OCI-LY3 (cell line): Measurements from ENCODE around the gene PEMT.
A peak's percentile ranks its signal among the peaks of the same experiment; 100 is the strongest.

ENCODE experiments used
- H2AFZ ChIP-seq: fragments of 200-600, 300-600 bp; shearing (Covaris generic); 2 replicates; pipeline ENCODE4 v1.6.0; 2014; ENCODE audit warnings: antibody characterized with exemption, low read depth, low read length
- H3K27ac ChIP-seq: fragments of 200-600, 300-600 bp; sonication (generic); 2 replicates; pipeline ENCODE4 v1.5.1; 2014; ENCODE audit warnings: mild to moderate bottlenecking, low read length, moderate library complexity, mixed read lengths
- H3K27me3 ChIP-seq: fragments of 200-600, 300-600 bp; sonication (generic); 2 replicates; pipeline ENCODE4 v1.6.1; 2014; ENCODE audit warnings: low read depth, low read length, mixed read lengths
- H3K36me3 ChIP-seq: fragments of 200-600, 300-600 bp; sonication (generic); replicated peaks from 2 replicates; pipeline ENCODE3; 2014; ENCODE audit warnings: low read depth, low read length, mixed read lengths
- H3K4me1 ChIP-seq: fragments of 300-600, 200-600 bp; sonication (generic); 2 replicates; pipeline ENCODE4 v1.6.1; 2014; ENCODE audit warnings: low read length, mixed read lengths
- H3K4me2 ChIP-seq: fragments of 200-600, 300-600 bp; sonication (generic); 2 replicates; pipeline ENCODE4 v1.6.1; 2014; ENCODE audit warnings: low read length, mixed read lengths
- H3K4me3 ChIP-seq: fragments of 300-600, 200-600 bp; sonication (generic); 2 replicates; pipeline ENCODE4 v1.5.1; 2014; ENCODE audit warnings: antibody characterized with exemption, mild to moderate bottlenecking, low read length, moderate library complexity
- H3K79me2 ChIP-seq: fragments of 300-600, 200-600 bp; shearing (Covaris generic); 2 replicates; pipeline ENCODE4 v1.6.1; 2014; ENCODE audit warnings: mild to moderate bottlenecking, low read length, mixed read lengths
- H3K9ac ChIP-seq: fragments of 300-600, 200-600 bp; shearing (Covaris generic); 2 replicates; pipeline ENCODE4 v1.6.0; 2014; ENCODE audit warnings: mild to moderate bottlenecking, low read length, moderate library complexity
- H3K9me3 ChIP-seq: fragments of 200-600, 300-600 bp; shearing (Covaris generic); 2 replicates; pipeline ENCODE4 v1.6.1; 2014; ENCODE audit warnings: low read length, mixed read lengths; ENCODE audit not compliant: insufficient read depth
- H4K20me1 ChIP-seq: fragments of 200-600, 300-600 bp; sonication (generic); 2 replicates; pipeline ENCODE4 v1.6.1; 2016; ENCODE audit warnings: low read length, mixed read lengths; ENCODE audit not compliant: insufficient read depth
- EZH2phosphoT487 ChIP-seq: fragments of 200-600 bp; shearing (Covaris generic); IDR thresholded peaks from 2 replicates; pipeline ENCODE4 v1.6.1; 2018; ENCODE audit warnings: antibody characterized with exemption, mixed run types, low read depth
- TF ChIP-seq, protein P1 (sequence below): fragments of 200-600, 300-600 bp; sonication (generic); IDR thresholded peaks from 2 replicates; pipeline ENCODE4 v1.5.1; 2014; ENCODE audit warnings: antibody characterized with exemption, low read length, low read depth

PEMT gene

DNA sequence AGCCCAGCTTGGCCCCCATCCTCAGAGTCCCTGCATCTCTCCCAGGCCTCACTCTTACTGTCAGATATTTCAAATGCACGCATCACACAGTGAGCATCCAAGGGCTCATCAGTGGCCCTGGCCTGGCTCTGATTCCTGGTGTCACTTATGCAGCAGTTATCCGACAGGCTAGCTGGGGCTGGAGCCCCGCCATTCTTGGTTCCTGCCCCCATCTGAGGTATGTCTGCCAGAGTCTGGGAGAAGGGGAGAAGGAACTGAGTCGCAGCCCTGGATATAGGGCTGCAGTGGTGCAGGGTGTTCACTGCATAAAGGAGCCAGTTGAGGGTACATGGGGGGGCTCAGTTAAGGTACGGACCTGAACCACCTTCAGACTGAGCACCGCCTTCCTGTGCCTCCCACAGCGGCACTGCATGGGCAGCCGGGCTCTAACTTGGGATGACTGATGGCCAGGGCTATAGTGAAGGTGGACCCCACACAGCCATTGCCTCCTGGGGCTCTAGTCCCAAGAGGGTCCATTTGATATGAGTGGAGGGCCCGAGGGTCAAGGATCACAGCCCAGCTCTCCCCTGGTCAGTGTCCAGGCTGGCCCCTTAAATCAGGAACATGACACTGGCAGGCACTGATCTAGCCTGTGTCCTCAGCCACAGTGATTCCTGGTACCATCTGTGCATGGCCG is 93.5 kb downstream of the PEMT start:
- TF ChIP-seq EZH2phosphoT487: no peak
- TF ChIP-seq, protein P1, sequence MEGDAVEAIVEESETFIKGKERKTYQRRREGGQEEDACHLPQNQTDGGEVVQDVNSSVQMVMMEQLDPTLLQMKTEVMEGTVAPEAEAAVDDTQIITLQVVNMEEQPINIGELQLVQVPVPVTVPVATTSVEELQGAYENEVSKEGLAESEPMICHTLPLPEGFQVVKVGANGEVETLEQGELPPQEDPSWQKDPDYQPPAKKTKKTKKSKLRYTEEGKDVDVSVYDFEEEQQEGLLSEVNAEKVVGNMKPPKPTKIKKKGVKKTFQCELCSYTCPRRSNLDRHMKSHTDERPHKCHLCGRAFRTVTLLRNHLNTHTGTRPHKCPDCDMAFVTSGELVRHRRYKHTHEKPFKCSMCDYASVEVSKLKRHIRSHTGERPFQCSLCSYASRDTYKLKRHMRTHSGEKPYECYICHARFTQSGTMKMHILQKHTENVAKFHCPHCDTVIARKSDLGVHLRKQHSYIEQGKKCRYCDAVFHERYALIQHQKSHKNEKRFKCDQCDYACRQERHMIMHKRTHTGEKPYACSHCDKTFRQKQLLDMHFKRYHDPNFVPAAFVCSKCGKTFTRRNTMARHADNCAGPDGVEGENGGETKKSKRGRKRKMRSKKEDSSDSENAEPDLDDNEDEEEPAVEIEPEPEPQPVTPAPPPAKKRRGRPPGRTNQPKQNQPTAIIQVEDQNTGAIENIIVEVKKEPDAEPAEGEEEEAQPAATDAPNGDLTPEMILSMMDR: no peak
- H3K4me1 ChIP-seq: no peaks in the 10 kb centered on the region
- H3K27me3 ChIP-seq: no peaks in the 10 kb centered on the region
- H3K4me3 ChIP-seq: no peak overlapping the region
- no peak overlapping the region for H2AFZ ChIP-seq
- no peak overlapping the region for H3K9ac ChIP-seq
- H3K4me2 ChIP-seq: no peak overlapping the region
- H3K36me3 ChIP-seq: no peaks in the 10 kb centered on the region
- no peak overlapping the region for H3K27ac ChIP-seq
- no peaks in the 10 kb centered on the region for H3K9me3 ChIP-seq
- H4K20me1 ChIP-seq: no peaks in the 10 kb centered on the region
- no peaks in the 10 kb centered on the region for H3K79me2 ChIP-seq

DNA sequence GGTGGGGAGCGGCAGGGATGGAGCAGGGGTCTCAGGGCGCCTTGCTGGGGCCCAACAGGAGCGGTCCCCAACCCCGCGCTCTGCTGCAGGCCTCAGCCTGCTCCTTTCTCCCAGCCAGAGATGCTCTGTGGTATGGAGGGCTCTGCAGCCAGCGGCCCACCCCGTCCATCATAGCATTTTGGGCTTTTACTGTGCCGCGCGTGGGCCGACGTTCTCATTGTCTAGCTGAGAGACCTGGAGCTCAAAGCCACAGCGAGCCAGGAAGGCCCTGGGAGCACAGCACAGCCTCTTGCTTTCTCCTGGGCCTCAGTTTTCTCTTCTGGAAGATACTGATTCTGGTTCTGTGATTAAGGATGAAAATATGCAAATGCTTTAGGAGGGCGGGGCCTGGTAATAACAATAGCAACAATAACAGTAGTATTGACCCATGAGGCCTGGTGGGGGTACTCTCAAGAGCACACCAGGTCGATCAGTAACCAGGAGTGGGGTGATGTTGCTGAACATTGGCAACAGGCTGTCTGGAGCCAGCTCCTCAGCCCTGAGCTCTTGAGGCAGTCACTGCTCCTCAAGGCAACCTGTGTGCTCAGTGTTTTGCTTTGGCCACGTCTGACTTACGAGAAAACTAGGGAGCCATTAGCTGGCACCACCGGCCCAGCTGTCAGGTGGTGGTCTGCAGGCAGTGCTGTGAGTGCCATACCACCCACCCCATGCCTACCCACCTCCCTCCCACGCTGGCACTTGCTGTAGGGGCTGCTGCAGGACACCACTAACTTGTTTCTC is 94.3 kb downstream of the PEMT start:
- no peak overlapping the region for H2AFZ ChIP-seq
- H3K4me3 ChIP-seq: no peak overlapping the region
- no peaks in the 10 kb centered on the region for H3K9me3 ChIP-seq
- H3K4me1 ChIP-seq: no peaks in the 10 kb centered on the region
- H3K36me3 ChIP-seq: no peaks in the 10 kb centered on the region
- no peak overlapping the region for H3K9ac ChIP-seq
- H3K4me2 ChIP-seq: no peak overlapping the region
- no peaks in the 10 kb centered on the region for H4K20me1 ChIP-seq
- H3K79me2 ChIP-seq: no peaks in the 10 kb centered on the region
- no peak overlapping the region for H3K27ac ChIP-seq
- no peaks in the 10 kb centered on the region for H3K27me3 ChIP-seq
- TF ChIP-seq EZH2phosphoT487: no peak
- TF ChIP-seq, protein P1: no peak

DNA sequence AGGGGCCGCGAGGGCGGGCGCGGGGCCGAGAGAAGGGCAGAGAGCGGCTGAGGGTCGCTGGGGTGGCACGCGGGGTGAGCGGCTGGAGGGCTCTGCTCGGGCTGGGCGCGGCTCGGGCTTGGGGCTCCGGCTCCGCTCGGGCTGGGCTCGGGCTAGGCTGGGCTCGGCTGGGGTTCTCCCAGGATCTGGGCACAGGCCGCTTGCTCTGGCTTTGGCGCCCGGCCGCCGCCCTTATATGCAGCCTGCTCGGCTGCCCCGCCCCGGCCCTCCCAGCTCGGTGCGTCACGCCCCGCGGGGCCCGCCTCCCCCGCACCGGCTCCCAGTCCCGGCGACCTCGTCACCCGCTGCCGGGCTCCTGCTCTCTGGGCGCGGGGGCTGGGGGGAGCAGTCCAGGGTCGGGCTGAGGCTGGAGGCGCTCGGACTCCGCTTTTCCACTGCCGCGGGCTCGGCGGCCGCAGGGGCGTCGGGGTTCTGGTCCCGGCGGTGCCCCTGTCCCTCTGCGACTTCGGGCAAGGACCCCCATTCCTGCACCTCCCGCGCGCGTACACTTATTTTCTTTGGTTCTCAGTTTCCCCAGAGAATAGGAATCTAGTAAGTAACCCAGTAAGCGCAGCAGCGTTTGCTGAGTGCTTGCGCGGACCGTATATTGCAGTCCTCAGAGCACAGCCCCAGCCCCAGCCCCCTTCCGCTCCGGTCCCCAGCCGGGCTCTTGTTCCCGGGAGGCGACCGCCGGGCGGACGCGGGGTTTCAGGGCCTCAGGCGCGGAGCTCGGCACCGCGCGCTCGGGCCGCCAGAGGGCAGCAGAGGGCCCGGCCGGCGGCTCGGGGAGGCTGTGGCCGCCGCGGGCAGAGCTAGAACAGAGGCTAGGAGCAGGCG is 95.1 kb downstream of the PEMT start, which contains the start of gene RASD1:
Gene RASD1 (minus strand): TSS at position 207 of the 876 bp plus-strand sequence. CDS start 214 bp downstream, outside the sequence.
- no peak within 1 kb of the TSS for H3K9ac ChIP-seq
- no peak within 1 kb of the TSS for H3K27ac ChIP-seq
- no peak within 1 kb of the TSS for H2AFZ ChIP-seq
- H4K20me1 ChIP-seq: no peaks in the 10 kb centered on the region
- H3K4me2 ChIP-seq: no peak within 1 kb of the TSS
- H3K79me2 ChIP-seq: no peaks in the 10 kb centered on the region
- no peak within 1 kb of the TSS for H3K4me3 ChIP-seq
- H3K36me3 ChIP-seq: no peaks in the 10 kb centered on the region
- no peaks in the 10 kb centered on the region for H3K4me1 ChIP-seq
- H3K9me3 ChIP-seq: no peaks in the 10 kb centered on the region
- no peak for TF ChIP-seq EZH2phosphoT487
- TF ChIP-seq, protein P1: peak; percentile 44
- no peaks in the 10 kb centered on the region for H3K27me3 ChIP-seq
